ENCODE results near the gene TMEM184C.

TMEM184C gene
- total RNA-seq: 39.8 to 102 (median 78.1) reads per million in 18 experiments

DNA sequence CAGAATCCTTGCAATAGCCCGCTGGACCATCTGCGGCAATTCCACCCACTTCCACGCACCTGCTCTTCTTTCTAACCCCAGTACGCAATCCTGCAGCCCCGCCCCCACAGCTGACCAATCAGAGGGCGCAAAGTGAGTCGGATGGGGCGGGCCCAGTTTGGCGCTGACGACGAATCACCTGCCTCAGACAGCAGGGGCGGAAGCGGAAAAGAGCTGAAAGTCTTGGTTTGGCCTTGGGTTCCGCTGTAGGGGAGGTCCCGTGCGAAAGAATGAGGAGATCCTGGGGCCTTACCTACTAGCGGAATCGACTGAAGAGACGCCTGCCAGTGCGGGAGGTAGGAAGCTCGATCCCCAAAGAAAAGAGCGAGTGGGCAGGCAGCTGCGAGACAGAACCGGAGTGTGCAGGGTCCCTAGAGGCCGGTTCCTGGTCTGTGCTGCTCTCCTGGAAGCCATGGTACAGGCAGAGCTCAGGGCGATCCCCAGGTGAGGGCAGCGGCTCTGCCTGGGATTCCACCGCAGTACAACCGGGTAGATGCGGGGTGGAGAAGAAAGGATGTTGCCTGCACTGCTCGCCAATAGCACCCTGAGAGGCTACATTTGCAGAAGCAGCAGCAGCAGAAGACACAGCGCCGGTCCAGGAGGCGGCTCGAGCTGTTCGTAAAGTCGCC, at the start of gene TMEM184C:
TSS of gene TMEM184C (plus strand) at position 225 of the 668 bp plus-strand sequence. CDS start 560 bp downstream, outside the sequence.
- peak; percentile 96 for DNase-seq

- no peak for DNase-seq
Observed at GRCh38 chr4:147570616-147571015, 46.6 kb upstream of the TMEM184C start.

GRCh38 chr4:147571036-147571770, 46.0 kb upstream of the TMEM184C start:
- no peak for DNase-seq

- DNase-seq: no peak
Observed at GRCh38 chr4:147576084-147576483, 41.1 kb upstream of the TMEM184C start.

DNA sequence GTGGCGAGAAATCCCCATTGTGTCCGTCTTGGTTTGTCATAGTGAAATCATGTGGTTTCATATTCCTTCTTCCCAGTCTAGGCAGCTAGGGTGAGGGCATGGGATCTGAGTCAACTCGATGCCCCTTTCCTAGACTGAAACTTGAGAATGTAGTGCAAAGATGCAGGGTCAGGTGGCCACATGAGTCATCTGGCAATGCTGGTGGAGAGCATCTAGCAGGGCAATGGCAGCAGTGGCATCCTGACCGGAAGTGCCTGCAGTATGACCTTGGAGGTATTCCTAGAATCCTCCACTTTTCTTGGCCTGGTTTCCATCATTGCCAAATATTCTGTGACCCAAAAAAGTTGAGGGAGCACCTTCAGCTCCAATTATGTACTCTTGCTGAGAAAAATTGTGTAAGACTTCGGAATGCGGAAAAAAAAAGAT, 39.1 kb upstream of the TMEM184C start:
- no peak for DNase-seq

DNA sequence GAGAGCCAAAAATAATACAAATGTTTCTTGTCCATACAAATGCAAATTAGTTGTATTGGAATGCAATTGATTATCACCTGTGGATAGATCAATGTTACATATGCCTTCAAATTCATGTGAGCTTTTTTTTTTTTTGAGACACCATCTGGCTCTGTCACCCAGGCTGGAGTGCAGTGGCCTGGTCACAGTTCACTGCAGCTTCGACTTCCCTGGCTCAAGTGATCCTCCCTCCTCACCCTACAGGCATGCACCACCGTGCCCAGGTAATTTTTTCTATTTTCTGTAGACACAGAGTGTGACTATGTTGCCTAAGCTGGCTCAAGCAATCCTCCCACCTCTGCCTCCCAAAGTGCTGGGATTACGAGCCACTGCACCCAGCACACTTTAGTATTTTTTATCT, 38.6 kb upstream of the TMEM184C start:
- DNase-seq: no peak

- DNase-seq: peak in 1 of 2 donors; percentile 2
Observed at GRCh38 chr4:147580396-147580795, 36.8 kb upstream of the TMEM184C start.

DNA sequence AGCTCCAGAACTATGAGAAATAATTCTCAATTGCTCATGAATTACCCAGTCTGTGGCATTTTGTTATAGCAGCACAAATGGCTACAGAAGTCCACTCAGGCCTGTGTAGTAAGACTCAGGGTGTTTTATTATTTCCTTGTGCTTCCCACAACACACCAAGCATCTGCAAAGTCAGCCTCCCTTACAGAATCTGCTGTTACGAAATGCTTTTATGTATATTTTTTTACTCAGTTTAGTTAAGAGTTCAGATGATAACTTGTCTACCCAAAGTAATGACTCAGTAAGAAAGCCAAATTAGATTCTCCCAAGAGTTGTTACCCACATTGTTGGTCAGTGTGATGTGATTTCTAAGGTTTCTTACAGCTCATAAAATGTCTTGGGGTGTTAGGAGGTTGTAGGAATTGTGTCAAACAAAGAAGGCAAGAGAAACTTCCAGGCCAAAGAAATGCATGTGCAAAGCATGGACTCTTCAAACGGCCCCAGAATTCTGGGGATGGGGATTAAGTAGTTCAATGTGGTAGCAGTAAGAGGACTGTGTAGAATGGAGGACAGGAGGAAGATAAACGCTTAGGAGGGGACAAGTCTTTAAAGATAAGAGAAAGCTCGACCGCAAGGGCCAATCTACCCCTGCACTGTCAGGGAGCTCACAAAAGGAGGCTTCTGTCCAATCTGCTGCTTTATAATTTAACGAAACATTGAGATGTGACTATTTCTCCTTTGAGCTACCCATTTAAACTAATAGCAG, 35.4 kb upstream of the TMEM184C start:
- no peak for DNase-seq

DNA sequence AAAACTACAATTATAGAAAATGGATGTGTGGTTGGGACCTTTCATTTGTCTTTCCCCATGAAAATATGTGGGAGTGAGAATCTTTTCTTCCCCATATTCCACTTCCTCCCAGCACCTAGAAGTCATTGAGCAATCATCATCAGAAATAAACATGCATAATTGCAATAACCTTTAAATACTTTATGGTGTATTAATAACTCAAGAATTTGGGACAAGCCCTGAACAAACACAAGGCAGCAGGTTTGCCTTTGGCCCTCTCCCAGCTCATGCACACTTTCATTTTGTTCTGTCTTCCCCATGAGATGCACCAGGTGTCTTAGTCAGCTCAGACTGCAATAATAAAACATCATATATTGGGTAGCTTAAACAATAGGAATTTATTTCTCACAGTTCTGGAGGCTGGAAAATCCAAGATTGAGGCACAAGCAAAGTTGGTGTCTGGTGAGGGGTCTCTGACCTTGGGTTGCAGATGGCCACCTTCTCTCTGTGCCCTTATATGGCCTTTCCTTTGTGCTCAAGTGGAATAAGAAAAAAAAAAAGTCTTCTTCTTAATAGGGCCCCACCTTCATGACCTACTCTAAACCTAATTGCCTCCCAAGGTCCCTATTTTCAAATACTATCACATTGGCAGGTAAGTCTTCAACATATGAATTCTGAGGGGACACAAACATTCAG, 34.7 kb upstream of the TMEM184C start:
- DNase-seq: no peak

- DNase-seq: no peak
Observed at GRCh38 chr4:147583876-147584275, 33.3 kb upstream of the TMEM184C start.

DNA sequence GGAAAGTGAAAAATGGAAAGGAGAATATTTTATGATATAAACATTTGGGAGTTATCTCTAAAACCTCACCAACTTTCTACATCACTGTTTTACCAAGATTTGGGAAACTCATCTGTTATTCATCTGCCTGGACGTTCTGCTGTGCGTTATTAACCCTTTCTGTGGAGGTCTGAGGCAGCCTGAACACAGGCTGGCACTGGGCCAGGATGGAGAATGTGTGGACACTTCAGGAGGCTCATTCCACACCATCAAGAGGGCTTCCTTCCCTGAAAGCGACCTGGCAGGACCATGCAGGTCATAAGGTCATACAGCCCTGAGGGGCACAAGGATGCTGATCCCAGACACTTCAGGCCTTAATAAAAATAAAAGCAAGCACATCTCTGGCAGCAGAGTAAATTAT, 31.2 kb upstream of the TMEM184C start:
- DNase-seq: no peak

DNA sequence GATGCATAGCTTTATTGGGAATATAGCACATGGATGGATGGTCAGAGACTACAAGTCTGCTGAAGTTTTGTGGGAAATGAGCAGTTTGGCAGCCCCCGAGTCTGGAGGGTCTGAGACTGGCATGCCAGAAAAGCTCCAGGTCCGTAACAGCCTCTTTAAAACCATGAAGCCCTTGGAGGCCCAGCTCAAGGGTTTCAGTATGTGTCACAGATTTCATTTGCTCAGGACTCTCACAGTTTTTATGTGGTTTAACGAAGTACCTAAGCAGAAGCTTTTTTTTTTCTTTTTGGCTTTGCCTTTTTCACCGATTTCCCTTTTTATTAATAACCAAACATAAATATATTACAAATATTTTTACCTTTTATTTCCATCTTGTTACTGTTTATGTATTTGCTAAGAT, 30.6 kb upstream of the TMEM184C start:
- no peak for DNase-seq

DNA sequence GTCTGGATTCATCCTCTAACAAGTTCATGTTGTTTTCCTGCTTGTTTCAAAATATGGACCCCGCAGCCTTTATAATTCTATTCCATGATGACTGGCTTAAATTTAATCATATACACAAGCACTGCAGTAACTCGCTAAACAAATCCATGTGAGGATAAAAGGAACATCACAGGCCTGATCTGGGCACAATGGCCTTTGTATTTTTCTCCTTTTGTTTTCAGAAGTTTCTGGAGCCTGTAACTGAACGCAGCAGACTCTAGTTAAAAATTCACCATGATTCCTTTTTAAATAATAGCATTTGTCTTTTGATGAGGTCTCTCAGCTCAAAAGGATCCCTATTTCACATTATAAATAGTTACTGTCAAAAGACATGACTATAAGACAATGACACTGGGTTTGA, 30.2 kb upstream of the TMEM184C start:
- no peak for DNase-seq

- no peak for DNase-seq
Observed at GRCh38 chr4:147589586-147589985, 27.6 kb upstream of the TMEM184C start.

DNA sequence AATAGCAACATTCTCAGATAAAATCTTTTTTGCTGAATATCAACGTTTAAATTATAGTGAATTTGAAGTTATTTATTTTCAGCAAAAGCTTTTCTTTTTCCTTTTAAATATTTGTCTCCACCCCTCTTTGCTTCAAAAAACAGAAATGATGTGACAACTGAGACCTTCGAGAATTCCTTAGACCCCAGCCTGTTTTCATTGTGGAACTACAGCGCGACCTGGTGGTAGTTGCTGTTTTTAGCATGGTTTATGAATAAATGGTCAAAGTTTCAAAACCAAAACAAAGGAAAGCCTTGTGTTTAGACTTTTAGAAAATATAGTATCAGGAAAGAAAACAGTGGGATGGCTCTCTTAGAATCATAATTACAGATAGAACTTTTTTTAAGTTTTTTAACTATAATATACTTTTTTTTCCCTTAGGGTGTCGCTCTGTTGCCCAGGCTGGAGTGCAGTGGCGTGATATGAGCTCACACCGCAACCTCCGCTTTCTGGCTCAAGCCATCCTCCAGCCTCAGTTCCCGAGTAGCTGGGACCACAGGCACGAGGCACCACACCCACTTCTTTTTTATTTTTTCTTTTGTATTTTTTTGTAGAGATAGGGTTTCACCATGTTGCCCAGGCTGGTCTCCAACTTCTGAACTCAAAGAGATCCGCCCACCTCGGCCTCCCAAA, 26.8 kb upstream of the TMEM184C start:
- DNase-seq: peak; percentile 27 to 51

DNA sequence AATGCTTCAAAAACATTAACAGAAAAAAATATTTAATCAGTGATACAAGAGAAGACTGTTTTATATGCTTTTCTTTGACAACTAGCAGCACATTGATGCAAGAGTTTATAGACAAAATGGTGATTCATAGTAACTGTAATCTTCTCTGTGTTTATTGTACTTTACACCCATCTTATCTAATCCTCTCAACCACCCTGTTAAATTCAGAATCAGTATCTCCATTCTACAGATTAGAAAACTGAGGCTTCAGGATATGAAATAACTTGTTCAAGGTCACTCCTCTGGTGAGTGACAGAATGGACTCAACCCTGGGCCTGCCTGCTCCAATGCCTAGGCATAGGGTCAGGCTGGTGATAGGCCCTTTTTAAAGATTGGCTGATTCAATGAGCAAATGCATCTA, 26.1 kb upstream of the TMEM184C start:
- DNase-seq: no peak

DNA sequence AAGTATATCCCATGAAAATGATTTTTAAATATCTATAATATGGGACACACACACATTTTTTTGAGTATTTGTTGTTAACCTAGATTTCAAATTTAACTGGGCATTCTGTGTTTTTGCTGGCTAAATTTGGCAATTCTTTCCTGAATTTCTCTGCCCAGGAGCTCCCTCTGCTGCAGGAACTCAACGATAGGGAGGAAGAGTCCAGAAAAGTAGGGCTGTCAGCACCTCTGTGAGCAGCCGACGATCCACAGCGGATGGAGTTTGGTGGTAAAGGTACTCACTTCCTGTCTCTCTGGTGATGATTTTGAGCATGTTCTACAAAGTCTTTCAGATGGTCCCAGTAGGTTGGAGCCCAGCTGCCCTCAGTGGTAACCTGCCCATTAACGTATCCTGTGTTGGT, 23.1 kb upstream of the TMEM184C start:
- DNase-seq: no peak

DNA sequence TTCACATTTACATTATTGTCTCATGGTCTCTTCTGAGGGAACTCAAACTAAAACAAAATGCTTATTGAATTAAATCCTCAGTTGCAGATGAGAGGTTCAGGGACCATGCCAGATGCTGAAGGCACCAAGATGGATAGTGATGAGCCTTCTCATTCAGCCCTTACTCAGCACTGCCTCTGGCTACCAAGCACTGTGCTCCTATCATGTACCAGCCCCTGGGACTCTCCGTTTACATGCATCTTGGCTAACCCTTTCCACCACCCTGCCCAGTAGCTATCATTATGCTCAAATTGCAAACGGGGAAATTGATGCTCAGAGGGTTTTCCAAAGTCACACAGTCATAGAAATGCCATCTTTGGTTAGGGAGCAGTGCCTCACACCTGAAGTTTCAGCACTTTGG, 22.6 kb upstream of the TMEM184C start:
- DNase-seq: no peak

DNA sequence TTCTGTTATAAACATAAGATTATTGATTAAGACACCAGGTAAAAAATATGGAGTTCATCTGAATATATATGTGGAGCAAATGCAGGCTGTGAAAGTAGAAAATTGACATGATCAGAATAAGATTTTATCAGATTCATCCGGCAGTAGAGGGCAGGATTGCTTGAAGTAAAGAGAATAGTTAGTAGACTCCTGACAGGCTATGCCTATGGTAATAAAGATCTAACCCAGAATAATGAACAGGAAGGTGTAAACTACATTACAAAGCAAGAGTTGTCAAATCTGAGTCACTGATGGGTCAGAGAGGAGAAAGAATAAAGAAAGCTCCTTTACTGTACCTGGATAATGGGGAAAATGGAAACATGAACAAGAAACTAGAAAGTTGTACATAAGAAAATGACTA, 20.8 kb upstream of the TMEM184C start:
- no peak for DNase-seq

GRCh38 chr4:147596981-147597380, 20.2 kb upstream of the TMEM184C start:
- DNase-seq: no peak

DNA sequence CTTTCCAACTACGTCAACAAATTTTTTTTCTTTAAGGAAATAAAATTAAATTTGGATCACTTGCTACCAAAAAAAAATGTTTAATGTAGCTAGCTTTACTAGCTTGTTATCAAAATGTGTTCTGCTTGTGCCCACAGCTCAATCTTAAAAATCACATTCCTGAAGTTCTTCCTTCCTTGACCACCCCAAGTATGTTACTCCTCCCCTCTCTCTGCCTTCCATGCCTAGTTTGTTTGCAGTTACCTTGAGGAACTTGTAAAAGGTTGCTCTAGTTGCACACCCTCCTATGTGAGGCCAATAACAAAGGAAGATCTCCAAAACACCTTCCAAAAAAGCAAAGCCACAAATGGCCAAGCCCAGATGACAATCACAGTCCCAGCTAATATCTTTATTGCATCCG, 19.6 kb upstream of the TMEM184C start:
- DNase-seq: no peak

- DNase-seq: no peak
Observed at GRCh38 chr4:147599206-147599605, 18.0 kb upstream of the TMEM184C start.

Measured in inflammatory macrophage (primary cell).